Activated naive CD8-positive, alpha-beta T cell treated with anti-CD3 and anti-CD28 coated beads, Interleukin-2, amount 50 U/mL, for 16 hours (primary cell): ENCODE measurements around the gene TBX5.

Experiments
- DNase-seq: peaks from one replicate; pipeline ENCODE4 v3.0.0-alpha.2; 2020; ENCODE audit warnings: low read depth, low spot score

Gene TBX5

GRCh38 chr12:114405519-114406271 is at the start of gene TBX5:
TSS of gene TBX5 (minus strand) at chr12:114406144. CDS start at chr12:114403898, 2,246 bp downstream.
- DNase-seq, result no peak

GRCh38 chr12:114451657-114452056 is 45.7 kb upstream of the TBX5 start:
- no peak for DNase-seq

GRCh38 chr12:114450515-114451300 is 44.8 kb upstream of the TBX5 start:
- no peak for DNase-seq

- no peak for DNase-seq
Observed at GRCh38 chr12:114450019-114450418, 44.1 kb upstream of the TBX5 start.

GRCh38 chr12:114448618-114448933 is 42.6 kb upstream of the TBX5 start:
- no peak for DNase-seq

- DNase-seq, result no peak
Observed at GRCh38 chr12:114447799-114448617, 42.1 kb upstream of the TBX5 start.

- DNase-seq, result no peak
Observed at GRCh38 chr12:114447274-114447716, 41.4 kb upstream of the TBX5 start.

GRCh38 chr12:114445401-114446323 is 39.7 kb upstream of the TBX5 start:
- no peak for DNase-seq

GRCh38 chr12:114444422-114445279 is 38.7 kb upstream of the TBX5 start:
- DNase-seq, result no peak

- no peak for DNase-seq
Observed at GRCh38 chr12:114443607-114444421, 37.9 kb upstream of the TBX5 start.

- no peak for DNase-seq
Observed at GRCh38 chr12:114442578-114442977, 36.6 kb upstream of the TBX5 start.

GRCh38 chr12:114441545-114441944 is 35.6 kb upstream of the TBX5 start:
- no peak for DNase-seq

- no peak for DNase-seq
Observed at GRCh38 chr12:114441039-114441383, 35.1 kb upstream of the TBX5 start.

- no peak for DNase-seq
Observed at GRCh38 chr12:114440270-114441038, 34.5 kb upstream of the TBX5 start.

- no peak for DNase-seq
Observed at GRCh38 chr12:114439817-114440216, 33.9 kb upstream of the TBX5 start.

GRCh38 chr12:114439261-114439683 is 33.3 kb upstream of the TBX5 start:
- DNase-seq, result no peak

- DNase-seq, result no peak
Observed at GRCh38 chr12:114438635-114439256, 32.8 kb upstream of the TBX5 start.

- no peak for DNase-seq
Observed at GRCh38 chr12:114434341-114434740, 28.4 kb upstream of the TBX5 start.
